K562 (cell line): ENCODE measurements around the gene EML2. TPM values are rescaled to one million over a fixed set of nuclear protein-coding genes. Genes with fewer than 3 reads are reported as not detected.

Experiments used
- CBFB ChIP-seq: sonication (generic); formaldehyde crosslinking; IDR thresholded peaks from 2 replicates; pipeline ENCODE4 v1.4.0; 2020; ENCODE audit warnings: mild to moderate bottlenecking, missing genetic modification reagents
- CBX5 ChIP-seq: IDR thresholded peaks from 2 replicates; pipeline ENCODE4 v1.6.1; 2014; ENCODE audit warnings: low read depth, borderline replicate concordance
- CUX1 ChIP-seq: fragments of 200-800 bp; sonication (Bioruptor generic); IDR thresholded peaks from 2 replicates; pipeline ENCODE4 v1.6.1; 2016; ENCODE audit warnings: missing genetic modification characterization, missing compliant biosample characterization
- DNMT1 ChIP-seq: fragments of 450-650 bp; IDR thresholded peaks from 2 replicates; pipeline ENCODE4 v1.6.1; 2016; ENCODE audit warnings: antibody characterized with exemption, mild to moderate bottlenecking
- ETV6 ChIP-seq, 3 experiments: fragments of 150-350 bp in 1 of 3; sonication (generic) in 1 of 3; formaldehyde crosslinking in 1 of 3; IDR thresholded peaks; 2 replicates each; pipeline versions ENCODE4 v1.6.1 to v1.8.0; 2014 to 2022; ENCODE audit warnings: borderline replicate concordance in 2 of 3, low read depth in 2 of 3, antibody characterized with exemption in 1 of 3, low read length in 1 of 3, mild to moderate bottlenecking in 1 of 3, missing genetic modification reagents in 1 of 3
- FOXA1 ChIP-seq: fragments of 450-650 bp; IDR thresholded peaks from 2 replicates; pipeline ENCODE4 v1.6.1; 2016; ENCODE audit warnings: mild to moderate bottlenecking, borderline replicate concordance
- FUS ChIP-seq: fragments of 200-400 bp; formaldehyde crosslinking; optimal IDR thresholded peaks from 2 replicates; pipeline ENCODE3; 2017; ENCODE audit warnings: low read depth, low read length
- HMGN3 ChIP-seq: IDR thresholded peaks from 2 replicates; pipeline ENCODE4 v1.6.1; 2011; ENCODE audit warnings: borderline replicate concordance, low read depth, mild to moderate bottlenecking, mixed read lengths, low read length; ENCODE audit not compliant: insufficient read length; ENCODE audit errors: extremely low read depth
- MAFG ChIP-seq: fragments of 450-650 bp; conservative IDR thresholded peaks from 2 replicates; pipeline ENCODE4 v1.6.1; 2016; ENCODE audit warnings: missing genetic modification characterization, missing compliant biosample characterization
- MLLT1 ChIP-seq, 2 experiments: fragments of 450-650 bp; IDR thresholded peaks; 2 replicates each; pipeline ENCODE4 v1.6.1; 2016
- POLR2A ChIP-seq: fragments of 450-650 bp; conservative IDR thresholded peaks from 2 replicates; pipeline ENCODE4 v1.6.1; 2016
- POLR2H ChIP-seq: IDR thresholded peaks from 2 replicates; pipeline ENCODE4 v1.6.1; 2016; ENCODE audit warnings: missing genetic modification characterization, low read depth, mild to moderate bottlenecking, control low read depth, missing compliant biosample characterization, moderate library complexity
- RBM39 ChIP-seq: fragments of 200-400 bp; formaldehyde crosslinking; optimal IDR thresholded peaks from 2 replicates; pipeline ENCODE3; 2018; ENCODE audit warnings: low read depth, low read length
- RFX7 ChIP-seq: fragments of 250-450 bp; sonication (Bioruptor Pico); IDR thresholded peaks from 2 replicates; pipeline ENCODE4 v1.5.1; 2021; ENCODE audit warnings: mild to moderate bottlenecking
- SIN3B ChIP-seq: fragments of 450-650 bp; IDR thresholded peaks from 2 replicates; pipeline ENCODE4 v1.6.1; 2017; ENCODE audit warnings: low read depth, mild to moderate bottlenecking, moderate library complexity
- ZBTB2 ChIP-seq: fragments of 450-650 bp; IDR thresholded peaks from 2 replicates; pipeline ENCODE4 v1.6.1; 2016; ENCODE audit warnings: antibody characterized with exemption
- ZFPM2 ChIP-seq: fragments of 250-450 bp; sonication (Bioruptor Pico); IDR thresholded peaks from 2 replicates; pipeline ENCODE4 v1.5.1; 2022; ENCODE audit warnings: mild to moderate bottlenecking
- ZFX ChIP-seq: sonication (generic); formaldehyde crosslinking; IDR thresholded peaks from 2 replicates; pipeline ENCODE4 v1.8.0; 2022; ENCODE audit warnings: mild to moderate bottlenecking, missing genetic modification reagents, moderate library complexity
- ZKSCAN1 ChIP-seq: fragments of 150-350 bp; IDR thresholded peaks from 2 replicates; pipeline ENCODE4 v1.6.1; 2016; ENCODE audit warnings: low read depth, low read length
- ZNF212 ChIP-seq: fragments of 450-650 bp; formaldehyde crosslinking; IDR thresholded peaks from 2 replicates; pipeline ENCODE4 v1.4.0; 2020; ENCODE audit warnings: mild to moderate bottlenecking
- ZNF217 ChIP-seq: sonication (generic); formaldehyde crosslinking; IDR thresholded peaks from 2 replicates; pipeline ENCODE4 v1.8.0; 2022; ENCODE audit warnings: mild to moderate bottlenecking, missing genetic modification reagents
- ZNF77 ChIP-seq: fragments of 250-450 bp; sonication (Bioruptor Pico); IDR thresholded peaks from 2 replicates; pipeline ENCODE4 v1.5.0; 2020
- polyA plus RNA-seq, 8 experiments: library from polyadenylated mRNA; depleted of rRNA in 4 of 8; stranded (reverse) in 5 of 8; unstranded in 3 of 8; fragments of >200 nt; fragmentation: Nextera tagmentation in 2 of 8; fragmentation: Illumina TruSeq in 1 of 8; extraction: Ambion mirVana in 2 of 8; extraction: Trizol in 1 of 8; gene quantifications; 2 replicates each; pipeline versions ENCODE4 v1.2.1 to v1.2.3, GENCODE V29; 2011 to 2014; ENCODE audit warnings: inconsistent platforms in 1 of 8, missing spikeins in 1 of 8
- total RNA-seq, 7 experiments: library from RNA; depleted of rRNA in 6 of 7; stranded (reverse); fragments of >200 nt in 6 of 7; fragmentation: Illumina TruSeq in 2 of 7; extraction: Trizol in 2 of 7; gene quantifications; 2 replicates each; pipeline versions ENCODE4 v1.2.1 to v1.2.3, GENCODE V29; 2011 to 2021; ENCODE audit warnings: low replicate concordance in 1 of 7

The EML2 gene
- total and polyA plus RNA-seq, 9 of the 15 experiments (the other 6 are each of a cell fraction or from before 2014, with no cell fraction given), result 2.6 to 69.6 (median 24.8) TPM

GRCh38 chr19:45638930-45639729 lies at the start of gene EML2 (continued):
- TF ChIP-seq CUX1 (CRISPR knock-in tag) (no peak), ZNF217 (CRISPR knock-in tag) (no peak), RFX7 (CRISPR knock-in tag) (no peak), POLR2A (peak; percentile 71), POLR2H (tag) (no peak), ZNF77 (no peak), ZFX (CRISPR knock-in tag) (peak; percentile 41; the same call in 1 of the 2 replicates), ZNF212 (no peak), ZKSCAN1 (0 out of 2 replicates have a peak, but pooled peaks have one; percentile 11), FOXA1 (no peak), SIN3B (no peak), FUS (no peak), CBX5 (no peak), ZFPM2 (CRISPR knock-in tag) (no peak), ZBTB2 (no peak), HMGN3 (peak; percentile 53), ETV6 (IDR thresholded peaks at IDR 0.05; ENCODE audit: borderline replicate concordance in 1 of 2, low read depth in 2 of 2, low read length in 1 of 2) (no peak), ETV6 (CRISPR knock-in tag; IDR thresholded peaks at IDR 0.05; ENCODE audit: borderline replicate concordance) (no peak), DNMT1 (no peak), MLLT1 (IDR thresholded peaks at IDR 0.05) (peak in 1 of 2 experiments; percentile 20; a peak in 1 of 4 replicates), MAFG (tag) (no peak), CBFB (no peak), RBM39 (no peak)
